Measurements from ENCODE around the gene LY9. TPM values are rescaled to one million over a fixed set of nuclear protein-coding genes. Genes with fewer than 3 reads are reported as not detected.
"Not testable (repeated sequence)": the region's sequence is repeated elsewhere in the genome, so short reads cannot be mapped to it uniquely, and the experiment has no call there.

The LY9 gene
- total RNA-seq, 2 experiments from 2014 or later = 4.2 to 4.8 TPM

- ChIA-PET CTCF (interaction anchor here (0.6 to 8.9 kb wide), 34 partner anchors 8 to 400 kb away, joined by 3 to 102 read pairs (median 4); partner anchors contain the start of genes CD48, LY9 and SLAMF7), POLR2A (interaction anchor here (0.6 to 1.6 kb wide), 8 partner anchors 9 to 86 kb away, joined by 3 to 11 read pairs (median 4); partner anchors contain the start of gene CD48)
Measured at GRCh38 chr1:160767395-160768294, 28.3 kb upstream of the LY9 start.

- POLR2A ChIA-PET = interaction anchor here (0.6 to 1.6 kb wide), 5 partner anchors 12 to 87 kb away, joined by 3 to 6 read pairs (median 5); partner anchors contain the start of gene CD48
- CTCF ChIA-PET = interaction anchor here (0.6 to 8.9 kb wide), 34 partner anchors 9 to 399 kb away, joined by 3 to 102 read pairs (median 4); partner anchors contain the start of genes CD48, LY9 and SLAMF7
Measured at GRCh38 chr1:160768295-160768657, 27.7 kb upstream of the LY9 start.

DNA sequence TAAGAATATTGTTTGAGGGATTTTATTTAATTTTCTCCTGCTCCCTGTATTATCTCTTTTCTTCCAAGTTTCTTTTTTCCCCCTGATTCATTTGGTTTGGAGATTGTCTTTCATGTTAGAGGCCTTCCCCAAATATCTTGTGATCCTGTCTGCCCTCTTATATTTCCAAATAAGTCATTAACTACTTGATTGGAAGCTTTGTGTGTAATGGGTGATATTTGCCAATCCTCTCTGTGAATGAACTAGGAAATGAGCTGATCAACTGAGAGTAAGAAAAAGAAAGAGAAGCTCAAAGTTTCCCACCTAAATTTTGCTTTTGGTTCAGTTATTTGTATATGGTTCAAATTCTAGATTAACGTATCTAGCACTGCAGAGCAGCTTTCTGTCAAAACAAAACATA is 23.6 kb upstream of the LY9 start:
- POLR2A ChIA-PET = no interaction called here
- CTCF ChIA-PET = interaction anchor here (0.8 kb wide), 1 partner anchor 37 kb away, joined by 3 read pairs; no protein-coding TSS in a partner anchor

DNA sequence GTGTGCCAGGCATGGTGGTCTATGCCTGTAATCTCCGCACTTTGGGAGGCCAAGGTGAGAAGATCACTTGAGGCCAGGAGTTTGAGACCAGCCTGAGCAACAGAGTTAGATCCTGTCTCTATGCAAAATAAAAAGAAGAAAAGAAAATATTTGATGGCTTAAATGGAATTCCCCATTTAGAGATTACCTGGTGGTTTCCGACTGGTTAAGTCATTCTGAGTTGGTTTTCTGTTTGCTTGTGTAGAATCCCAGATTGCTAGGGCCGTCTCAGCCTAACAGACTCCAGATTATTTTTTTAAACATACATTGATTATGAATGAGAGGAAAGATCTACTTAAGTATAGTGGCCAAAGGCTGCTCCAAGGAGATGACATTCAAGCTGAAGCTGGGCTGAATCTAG is 22.9 kb upstream of the LY9 start:
- ChIA-PET POLR2A (no interaction called here), CTCF (no interaction called here)

DNA sequence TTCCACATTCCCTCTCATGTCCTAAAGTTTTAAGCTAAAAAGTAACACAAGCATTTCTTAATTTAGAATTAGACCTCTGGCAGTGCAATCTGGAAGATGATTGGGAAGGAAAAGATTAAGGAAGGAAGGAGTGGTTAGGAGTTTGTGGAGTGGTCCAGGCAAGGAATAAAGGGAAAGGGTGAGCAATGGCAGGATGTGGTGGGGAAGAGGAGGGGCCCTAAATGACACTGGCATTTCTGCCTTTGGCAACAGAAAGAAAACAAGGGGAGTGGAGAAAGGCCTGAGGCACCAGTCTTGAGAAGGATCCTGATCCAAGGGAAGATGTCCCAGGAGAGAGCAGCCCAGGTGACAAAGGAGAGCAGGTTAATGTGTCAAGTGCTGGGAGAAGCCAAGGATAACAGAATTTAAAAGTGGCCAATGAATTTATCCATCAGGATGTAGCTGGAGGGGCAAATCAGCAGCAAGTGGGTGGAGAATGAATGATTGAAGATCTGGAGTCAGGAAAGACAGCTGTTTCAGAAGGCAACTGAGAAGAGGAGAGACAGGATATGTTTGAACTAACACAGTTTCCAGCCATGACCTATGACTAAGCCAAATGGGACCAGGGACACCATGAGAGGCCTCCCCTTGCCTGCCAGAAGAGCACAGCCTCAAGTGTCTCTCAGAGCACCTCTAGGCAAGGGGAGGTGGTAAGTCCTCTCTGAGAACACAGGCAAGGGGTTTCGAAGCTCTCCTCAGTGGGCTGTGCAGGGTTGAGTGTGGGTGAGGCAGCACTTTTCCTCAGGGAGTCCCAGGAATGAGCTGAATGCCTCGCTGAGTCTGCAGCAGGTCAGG is 20.9 kb upstream of the LY9 start:
- ChIA-PET POLR2A (interaction anchor here (1.9 kb wide), 1 partner anchor 23 kb away, joined by 4 read pairs; no protein-coding TSS in a partner anchor), CTCF (interaction anchor here (0.6 to 2.0 kb wide), 8 partner anchors 10 to 177 kb away, joined by 3 to 8 read pairs (median 4); partner anchors contain the start of gene LY9)

DNA sequence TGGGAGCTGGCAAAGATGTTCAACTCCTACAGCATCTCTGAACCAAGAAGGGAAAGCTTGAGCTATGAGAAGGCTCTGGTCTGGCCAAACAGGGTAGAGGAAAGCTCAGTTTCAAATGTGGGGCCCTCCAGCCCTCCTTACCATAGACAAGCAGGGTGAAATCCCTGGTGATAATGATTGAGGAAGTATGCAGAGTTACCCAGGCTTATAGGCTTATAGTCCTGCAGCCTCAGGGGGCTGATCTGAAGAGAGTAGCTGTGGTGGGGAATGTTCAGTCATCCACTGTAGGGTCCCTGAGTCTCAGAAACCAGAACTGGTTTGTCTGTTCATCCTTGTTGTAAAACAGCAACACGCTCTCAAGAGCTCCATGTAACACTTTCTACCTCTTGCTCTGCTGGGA is 19.8 kb upstream of the LY9 start:
- CTCF ChIA-PET = interaction anchor here (1.2 to 2.9 kb wide), 9 partner anchors 8 to 178 kb away, joined by 3 to 17 read pairs (median 4); partner anchors contain the start of genes ITLN2 and LY9
- POLR2A ChIA-PET = interaction anchor here (1.0 to 1.9 kb wide), 3 partner anchors 9 to 61 kb away, joined by 3 to 4 read pairs (median 4); no protein-coding TSS in a partner anchor

GRCh38 chr1:160777486-160778089 is 18.4 kb upstream of the LY9 start:
- ChIA-PET CTCF (interaction anchor here (0.5 to 4.4 kb wide), 29 partner anchors 10 to 213 kb away, joined by 3 to 17 read pairs (median 4); partner anchors contain the start of genes ITLN2, LY9 and SLAMF7), POLR2A (no interaction called here)

- ChIA-PET CTCF (interaction anchor here (1.2 to 4.4 kb wide), 5 partner anchors 11 to 354 kb away, joined by 4 to 13 read pairs (median 4); partner anchors contain the start of genes DEDD and LY9), POLR2A (no interaction called here)
Measured at GRCh38 chr1:160778976-160779375, 17.0 kb upstream of the LY9 start.

GRCh38 chr1:160779626-160780397 is 16.2 kb upstream of the LY9 start:
- CTCF ChIA-PET = interaction anchor here (0.5 to 4.4 kb wide), 22 partner anchors 10 to 353 kb away, joined by 3 to 18 read pairs (median 4); partner anchors contain the start of genes DEDD, ITLN2 and LY9
- POLR2A ChIA-PET = no interaction called here

GRCh38 chr1:160780398-160780755 is 15.6 kb upstream of the LY9 start:
- POLR2A ChIA-PET = no interaction called here
- CTCF ChIA-PET = interaction anchor here (0.6 to 4.4 kb wide), 19 partner anchors 10 to 352 kb away, joined by 3 to 18 read pairs (median 4); partner anchors contain the start of genes DEDD, ITLN2 and LY9

DNA sequence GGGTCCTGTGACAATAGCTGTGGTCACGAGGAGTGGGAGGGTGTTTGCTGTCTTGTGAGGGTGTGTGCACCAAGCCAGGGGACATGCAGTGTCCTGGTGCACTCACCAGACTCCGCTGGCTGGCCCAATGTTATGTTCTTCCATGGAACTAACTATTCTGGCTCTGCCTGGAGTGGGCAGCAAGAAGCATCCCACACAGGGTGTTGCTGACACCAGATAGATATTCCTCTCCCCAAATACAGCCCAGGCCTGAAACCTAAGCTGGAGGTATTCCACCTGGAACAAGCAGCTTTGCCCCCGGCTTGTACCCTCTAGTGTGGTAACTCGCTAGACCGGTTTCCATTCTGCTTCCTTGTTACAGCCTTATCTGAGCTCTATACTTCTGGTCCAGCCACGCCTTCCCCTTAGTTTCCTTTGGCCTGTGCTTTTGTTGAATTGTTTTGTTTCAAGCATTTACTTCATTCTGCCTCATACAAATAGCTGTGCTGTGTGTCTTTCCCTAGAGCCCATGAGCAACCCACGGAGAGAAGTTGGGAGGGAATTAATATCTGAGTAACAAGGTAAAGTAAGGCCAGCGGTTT is 14.7 kb upstream of the LY9 start:
- POLR2A ChIA-PET = interaction anchor here (0.5 to 1.0 kb wide), 2 partner anchors 17 to 26 kb away, joined by 3 to 8 read pairs; no protein-coding TSS in a partner anchor
- CTCF ChIA-PET = interaction anchor here (0.7 to 4.4 kb wide), 12 partner anchors 13 to 173 kb away, joined by 3 to 18 read pairs (median 4); partner anchors contain the start of gene LY9

DNA sequence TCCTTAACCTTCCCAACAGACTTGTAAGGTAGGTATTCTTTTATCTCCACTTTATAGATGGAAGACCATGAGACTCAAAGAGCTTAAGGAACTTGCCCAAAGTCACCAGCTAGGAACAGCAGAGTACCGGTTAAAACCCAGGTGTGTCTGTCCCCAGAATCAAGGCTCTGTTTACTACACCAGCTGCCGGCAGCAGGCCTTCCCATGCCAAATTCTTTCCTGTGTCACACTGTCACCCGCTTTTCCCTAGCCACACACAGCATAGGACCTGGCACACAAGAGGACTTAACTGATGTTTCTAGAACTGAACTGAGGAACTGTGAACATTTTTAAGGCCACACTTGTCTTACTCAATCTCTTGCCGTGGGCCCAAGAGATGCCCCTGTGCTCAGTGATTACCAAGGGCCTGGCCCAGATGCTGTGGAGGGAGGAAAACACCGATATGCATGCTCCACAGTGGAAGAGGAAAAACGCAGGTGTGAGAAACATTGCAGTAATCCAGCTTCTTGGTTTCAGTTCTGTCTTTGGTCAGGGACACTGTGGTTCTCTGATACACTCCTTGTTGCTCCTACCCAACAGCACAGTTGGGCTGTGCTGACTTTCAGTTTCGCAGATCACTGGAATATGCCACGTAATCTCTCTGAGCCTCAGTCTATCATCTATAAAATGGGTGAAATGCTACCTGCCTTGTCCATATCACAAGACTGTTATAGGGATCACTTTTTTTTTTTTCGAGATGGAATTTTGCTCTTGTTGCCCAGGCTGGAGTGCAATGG is 13.9 kb upstream of the LY9 start:
- ChIA-PET CTCF (interaction anchor here (0.7 to 3.4 kb wide), 9 partner anchors 12 to 172 kb away, joined by 3 to 18 read pairs (median 3); no protein-coding TSS in a partner anchor), POLR2A (interaction anchor here (0.5 to 1.0 kb wide), 3 partner anchors 16 to 27 kb away, joined by 3 to 8 read pairs (median 4); no protein-coding TSS in a partner anchor)

GRCh38 chr1:160782988-160783765 is 12.8 kb upstream of the LY9 start:
- POLR2A ChIA-PET = not testable (repeated sequence)
- CTCF ChIA-PET = interaction anchor here (1.2 kb wide), 1 partner anchor 11 kb away, joined by 3 read pairs; no protein-coding TSS in a partner anchor

GRCh38 chr1:160789051-160789701 is 6.8 kb upstream of the LY9 start:
- ChIA-PET POLR2A (no interaction called here), CTCF (interaction anchor here (1.4 to 1.8 kb wide), 2 partner anchors 10 to 41 kb away, joined by 3 to 4 read pairs; no protein-coding TSS in a partner anchor)
